SK-N-SH (cell line): Measurements from ENCODE around the gene TAOK1. TPM values are rescaled to one million over a fixed set of nuclear protein-coding genes. Genes with fewer than 3 reads are reported as not detected.

Experiments
- CTCF ChIA-PET: fragments of 300-600, 350-600 bp; formaldehyde crosslinking; extraction: SDS; loops from one replicate; lab custom pipeline; 2021; lab: Yijun Ruan, JAX
- POLR2A ChIA-PET: fragments of 350-600 bp; sonication (Branson Sonifier 250); formaldehyde crosslinking; extraction: SDS; loops from one replicate; lab custom pipeline; 2020; ENCODE audit warnings: antibody characterized with exemption, inconsistent platforms; lab: Yijun Ruan, JAX
- DNase-seq: peaks from one replicate; pipeline ENCODE4 v3.0.0; 2012
- H2AFZ ChIP-seq: fragments of 200-600 bp; sonication (generic); 2 replicates; pipeline ENCODE4 v1.8.1; 2016; ENCODE audit warnings: antibody characterized with exemption, mild to moderate bottlenecking, low read depth
- H3F3A ChIP-seq: fragments of 200-600 bp; sonication (generic); replicated peaks from 2 replicates; pipeline ENCODE3; 2016; ENCODE audit warnings: antibody characterized with exemption, mild to moderate bottlenecking; ENCODE audit not compliant: insufficient read depth
- H3K27ac ChIP-seq, 2 experiments: fragments of 200-500 bp in 1 of 2; fragments of 200-600 bp in 1 of 2; sonication (Bioruptor generic) in 1 of 2; sonication (generic), shearing (Covaris generic) in 1 of 2; 2 replicates each; pipeline versions ENCODE4 v1.5.1 to v1.6.1; 2014 to 2016; ENCODE audit warnings: low read depth in 2 of 2, inconsistent platforms in 1 of 2, low read length in 1 of 2, mild to moderate bottlenecking in 1 of 2, mixed read lengths in 1 of 2
- H3K27me3 ChIP-seq: fragments of 200-600 bp; sonication (generic), shearing (Covaris generic); 2 replicates; pipeline ENCODE4 v1.6.1; 2016; ENCODE audit warnings: mixed run types; ENCODE audit not compliant: insufficient read depth
- H3K36me3 ChIP-seq, 2 experiments: fragments of 200-500 bp in 1 of 2; fragments of 200-600 bp in 1 of 2; sonication (Bioruptor generic) in 1 of 2; sonication (generic) in 1 of 2; replicated peaks in 1 of 2; 2 replicates each; pipeline versions ENCODE3 to v1.5.1; 2014 to 2016; ENCODE audit warnings: low read length in 1 of 2, mild to moderate bottlenecking in 1 of 2; ENCODE audit not compliant: insufficient read depth in 2 of 2, control insufficient read depth in 1 of 2
- H3K4me1 ChIP-seq, 2 experiments: fragments of 200-500 bp in 1 of 2; fragments of 200-600 bp in 1 of 2; sonication (Bioruptor generic) in 1 of 2; sonication (generic), shearing (Covaris generic) in 1 of 2; 2 replicates each; pipeline versions ENCODE4 v1.5.1 to v1.6.1; 2014 to 2016; ENCODE audit warnings: low read depth in 1 of 2, low read length in 1 of 2, mixed run types in 1 of 2; ENCODE audit not compliant: insufficient read depth in 2 of 2, control insufficient read depth in 1 of 2
- H3K4me2 ChIP-seq: fragments of 200-600 bp; sonication (generic), shearing (Covaris generic); 2 replicates; pipeline ENCODE4 v1.6.1; 2017; ENCODE audit warnings: mixed run types
- H3K4me3 ChIP-seq, 2 experiments: fragments of 200-500 bp in 1 of 2; fragments of 200-600 bp in 1 of 2; sonication (Bioruptor generic) in 1 of 2; sonication (generic), shearing (Covaris generic) in 1 of 2; 2 replicates each; pipeline versions ENCODE4 v1.5.1 to v1.8.1; 2014 to 2016; ENCODE audit warnings: low read depth in 2 of 2, inconsistent platforms in 1 of 2, low read length in 1 of 2, mild to moderate bottlenecking in 1 of 2, mixed read lengths in 1 of 2, moderate library complexity in 1 of 2
- H3K79me2 ChIP-seq: fragments of 200-600 bp; sonication (generic); 2 replicates; pipeline ENCODE4 v1.8.1; 2017; ENCODE audit warnings: mild to moderate bottlenecking; ENCODE audit not compliant: insufficient read depth
- H3K9ac ChIP-seq: fragments of 200-600 bp; sonication (generic); 2 replicates; pipeline ENCODE4 v1.6.1; 2017; ENCODE audit warnings: mixed run types
- H3K9me2 ChIP-seq: fragments of 200-600 bp; sonication (generic); 2 replicates; pipeline ENCODE4 v1.6.1; 2017; ENCODE audit warnings: mixed run types
- H3K9me3 ChIP-seq: fragments of 200-600 bp; sonication (generic); 2 replicates; pipeline ENCODE4 v1.6.1; 2017; ENCODE audit warnings: mixed run types, mild to moderate bottlenecking, moderate library complexity
- H4K20me1 ChIP-seq: fragments of 200-600 bp; sonication (generic); 2 replicates; pipeline ENCODE4 v1.6.1; 2017; ENCODE audit warnings: mild to moderate bottlenecking, mixed run types; ENCODE audit not compliant: insufficient read depth
- CTCF ChIP-seq: fragments of 200-600 bp; sonication (generic); IDR thresholded peaks from 2 replicates; pipeline ENCODE4 v1.6.1; 2017; ENCODE audit warnings: antibody characterized with exemption, mild to moderate bottlenecking, moderate library complexity
- ELF1 ChIP-seq: IDR thresholded peaks from 2 replicates; pipeline ENCODE4 v1.4.0; 2012
- EP300 ChIP-seq, 2 experiments: IDR thresholded peaks; 2 replicates each; pipeline versions ENCODE4 v1.4.0 to v1.6.1; 2012; ENCODE audit warnings: borderline replicate concordance in 1 of 2, low read depth in 1 of 2, low read length in 1 of 2
- EZH2phosphoT487 ChIP-seq: fragments of 200-600 bp; sonication (generic); IDR thresholded peaks from 2 replicates; pipeline ENCODE4 v1.6.1; 2017; ENCODE audit warnings: low read depth, mixed run types, mild to moderate bottlenecking, antibody characterized with exemption, moderate library complexity, borderline replicate concordance
- FOSL2 ChIP-seq: IDR thresholded peaks from 2 replicates; pipeline ENCODE4 v1.4.0; 2012; ENCODE audit warnings: low read depth, mild to moderate bottlenecking, moderate library complexity, borderline replicate concordance
- FOXJ3 ChIP-seq: sonication (generic); formaldehyde crosslinking; IDR thresholded peaks from 2 replicates; pipeline ENCODE4 v1.5.1; 2020; ENCODE audit warnings: mild to moderate bottlenecking, missing genetic modification reagents
- GABPA ChIP-seq: IDR thresholded peaks from 2 replicates; pipeline ENCODE4 v1.4.0; 2012; ENCODE audit warnings: low read depth, mild to moderate bottlenecking
- MAX ChIP-seq: IDR thresholded peaks from 2 replicates; pipeline ENCODE4 v1.4.0; 2012; ENCODE audit warnings: low read depth
- MXI1 ChIP-seq: IDR thresholded peaks from 2 replicates; pipeline ENCODE4 v1.6.1; 2012; ENCODE audit warnings: mild to moderate bottlenecking, low read depth, low read length, improper control_type of control experiment
- RCOR1 ChIP-seq: fragments of 150-350 bp; IDR thresholded peaks from 2 replicates; pipeline ENCODE4 v1.6.1; 2017; ENCODE audit warnings: antibody characterized with exemption, low read length
- RFX5 ChIP-seq: IDR thresholded peaks from 2 replicates; pipeline ENCODE4 v1.6.1; 2012; ENCODE audit warnings: mild to moderate bottlenecking, improper control_type of control experiment, low read length
- SIN3A ChIP-seq: IDR thresholded peaks from 2 replicates; pipeline ENCODE4 v1.6.1; 2012; ENCODE audit warnings: low read depth, mild to moderate bottlenecking, low read length, moderate library complexity, borderline replicate concordance
- SMC3 ChIP-seq: IDR thresholded peaks from 2 replicates; pipeline ENCODE4 v1.6.1; 2012; ENCODE audit warnings: low read depth, low read length, improper control_type of control experiment
- USF1 ChIP-seq: IDR thresholded peaks from 2 replicates; pipeline ENCODE4 v1.4.0; 2012; ENCODE audit warnings: low read depth, borderline replicate concordance
- YY1 ChIP-seq: IDR thresholded peaks from 2 replicates; pipeline ENCODE4 v1.4.0; 2012; ENCODE audit warnings: low read depth, mild to moderate bottlenecking
- ZBTB33 ChIP-seq: IDR thresholded peaks from 2 replicates; pipeline ENCODE4 v1.4.0; 2012; ENCODE audit warnings: low read depth, borderline replicate concordance
- WGBS: methylation state at CpG from one replicate; pipeline ENCODE4 v1.1.6; 2017; ENCODE audit warnings: low lambda C conversion rate; 5-methylcytosine and 5-hydroxymethylcytosine counted together
- polyA plus RNA-seq, 3 experiments: library from polyadenylated mRNA; depleted of rRNA; stranded (reverse); fragments of >200 nt; gene quantifications; 2 replicates each; pipeline ENCODE4 v1.2.3, GENCODE V29; 2012

The TAOK1 gene
- polyA plus RNA-seq, 1 of the 3 experiments (the other 2 are of a cell fraction), result 5.9 TPM

- TF ChIP-seq RFX5, result no peak
- no peak for TF ChIP-seq EP300 (IDR thresholded peaks at IDR 0.05; ENCODE audit: borderline replicate concordance in 1 of 2, low read depth in 1 of 2, low read length in 1 of 2)
- TF ChIP-seq MXI1, result no peak
- TF ChIP-seq, all 33 proteins: peak for 0
Observed at GRCh38 chr17:29576214-29577000, 186.2 kb downstream of the TAOK1 start (continued).

- no peak for DNase-seq
- Histone ChIP-seq H3K27me3 (no peaks in the 10 kb centered on the region), H3K4me1 (peaks cover 0 to 13% of the 10 kb centered on the region in 2 experiments; a peak in 1 of 4 replicates), H2AFZ (no peak overlapping the region), H3K9me3 (no peaks in the 10 kb centered on the region), H4K20me1 (peaks cover 11% of the 10 kb centered on the region), H3K36me3 (peaks cover 9 to 79% of the 10 kb centered on the region in 2 experiments), H3F3A (peaks cover 5% of the 10 kb centered on the region), H3K9me2 (no peaks in the 10 kb centered on the region), H3K9ac (no peak overlapping the region), H3K27ac (no peak overlapping the region), H3K79me2 (peaks cover 7% of the 10 kb centered on the region; the same call in 1 of the 2 replicates), H3K4me2 (no peak overlapping the region), H3K4me3 (no peak overlapping the region)
- TF ChIP-seq YY1, result no peak
- TF ChIP-seq RFX5, result no peak
- no peak for TF ChIP-seq FOSL2
- TF ChIP-seq ELF1, result no peak
- no peak for TF ChIP-seq FOXJ3
- no peak for TF ChIP-seq CTCF
- no peak for TF ChIP-seq USF1
- TF ChIP-seq ZBTB33, result no peak
- no peak for TF ChIP-seq SIN3A
- no peak for TF ChIP-seq GABPA
- TF ChIP-seq RCOR1, result no peak
- no peak for TF ChIP-seq MAX
- no peak for TF ChIP-seq EZH2phosphoT487
- no peak for TF ChIP-seq SMC3
- POLR2A ChIA-PET, result interaction anchor here (1.5 kb wide), 1 partner anchor 11 kb away, joined by 6 read pairs; no protein-coding TSS in a partner anchor
- 100% methylated on average over 3 of the region's 9 CpGs for WGBS
- CTCF ChIA-PET, result interaction anchor here (0.8 to 12.7 kb wide), 4 partner anchors 7 to 517 kb away, joined by 4 to 166 read pairs (median 68); partner anchors contain the start of genes ABHD15, ANKRD13B and TP53I13
Observed at GRCh38 chr17:29577001-29577370, 186.8 kb downstream of the TAOK1 start.
